ENCODE results near the gene CGNL1. TPM values are rescaled to one million over a fixed set of nuclear protein-coding genes. Genes with fewer than 3 reads are reported as not detected.

Gene CGNL1
- total and polyA plus RNA-seq, 11 donors, result 3.8 to 40.0 (median 23.4) TPM

DNA sequence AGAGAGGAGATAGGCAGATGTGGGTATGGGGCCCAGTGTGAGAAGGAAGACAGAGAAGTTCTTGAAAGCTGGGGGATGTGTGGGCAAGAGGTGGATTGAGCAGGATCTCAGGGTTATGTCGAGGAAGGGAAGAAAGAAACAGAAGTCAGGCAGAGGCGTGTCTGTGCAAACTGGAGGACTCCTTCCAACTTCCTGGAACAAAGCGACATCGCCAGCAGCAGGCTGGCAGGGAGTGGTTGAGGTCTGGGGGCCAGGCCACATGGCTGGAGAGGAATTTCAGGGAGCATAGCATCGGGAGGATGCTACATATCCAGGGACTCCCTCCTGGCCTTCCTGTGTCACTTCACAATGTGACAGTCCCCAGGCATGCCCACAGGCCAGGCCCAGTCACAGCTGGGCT is 172.5 kb downstream of the CGNL1 start:
- ATAC-seq (no peak), DNase-seq (no peak)
- intact Hi-C loops (cut with DNase I), result no loop called here
- 68 to 77% (median 74%) methylated on average over 5 of the region's 5 CpGs for WGBS, 4 donors
- Histone ChIP-seq H3K4me3 (no peak overlapping the region), H3K9me3 (no peaks in the 10 kb centered on the region), H3K4me1 (peaks cover 3 to 53% (median 45%) of the 10 kb centered on the region in 12 donors), H3K27me3 (no peaks in the 10 kb centered on the region), H3K27ac (peak overlapping the region in 10 of 12 donors; percentile 82 to 94 (median 89)), H3K36me3 (peaks cover 0 to 30% (median 14%) of the 10 kb centered on the region in 9 donors)
- TF ChIP-seq CTCF (IDR thresholded peaks at IDR 0.05) (no peak), POLR2A (IDR thresholded peaks at IDR 0.05) (no peak)

- ATAC-seq, result peak; percentile 56 to 68 (median 63)
- Histone ChIP-seq H3K4me1 (peaks cover 6 to 64% (median 56%) of the 10 kb centered on the region in 12 donors), H3K27me3 (no peaks in the 10 kb centered on the region), H3K36me3 (peaks cover 0 to 21% (median 10%) of the 10 kb centered on the region in 9 donors), H3K9me3 (no peaks in the 10 kb centered on the region), H3K27ac (peak overlapping the region; percentile 66 to 94 (median 88)), H3K4me3 (no peak overlapping the region)
- WGBS, 4 donors, result 34 to 65% (median 51%) methylated on average over 6 of the region's 6 CpGs
- peak in 4 of 5 donors; percentile 50 to 69 (median 58) for DNase-seq
- TF ChIP-seq CTCF (IDR thresholded peaks at IDR 0.05) (no peak), POLR2A (IDR thresholded peaks at IDR 0.05) (no peak)
- intact Hi-C loops (cut with DNase I), result loop anchor here in 4 of 10 donors (10.0 kb wide), 4 partner anchors 155 to 515 kb away; partner anchors contain the start of genes ALDH1A2 (in 3 of the 4) and POLR2M (in 1 of the 4)
Observed at GRCh38 chr15:57549935-57550334, 173.6 kb downstream of the CGNL1 start.

DNA sequence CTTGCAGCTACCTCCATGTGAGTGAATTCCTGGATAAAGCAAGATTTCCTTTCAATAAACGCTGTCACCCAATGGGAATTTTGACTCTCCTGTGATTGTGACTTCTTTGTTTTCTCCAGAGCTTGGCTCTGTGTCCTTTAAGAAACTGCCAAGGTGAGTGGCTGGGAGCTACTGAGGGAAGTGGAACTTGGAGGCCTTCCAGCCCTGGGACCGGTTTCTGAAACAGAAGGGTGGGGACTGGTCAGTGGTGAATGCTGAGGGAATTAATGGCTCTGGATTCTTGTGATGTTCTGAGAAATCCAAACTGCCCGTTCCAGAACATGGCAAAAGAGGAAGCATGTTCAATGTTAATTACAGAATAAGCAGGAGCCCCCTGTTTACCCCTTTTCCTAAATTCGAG is 174.3 kb downstream of the CGNL1 start:
- Histone ChIP-seq H3K36me3 (peaks cover 0 to 18% (median 5%) of the 10 kb centered on the region in 9 donors), H3K27ac (peak overlapping the region; percentile 79 to 94 (median 88)), H3K27me3 (no peaks in the 10 kb centered on the region), H3K9me3 (no peaks in the 10 kb centered on the region), H3K4me3 (no peak overlapping the region), H3K4me1 (peaks cover 8 to 71% (median 62%) of the 10 kb centered on the region in 12 donors)
- TF ChIP-seq POLR2A (IDR thresholded peaks at IDR 0.05) (no peak), CTCF (IDR thresholded peaks at IDR 0.05) (no peak)
- 41 to 48% (median 43%) methylated on average over 4 of the region's 4 CpGs for WGBS, 4 donors
- DNase-seq (peak; percentile 69 to 86 (median 83)), ATAC-seq (peak; percentile 12 to 73 (median 38))
- intact Hi-C loops (cut with DNase I), result loop anchor here in 4 of 10 donors (10.0 kb wide), 4 partner anchors 154 to 514 kb away; partner anchors contain the start of genes ALDH1A2 (in 3 of the 4) and POLR2M (in 1 of the 4)

GRCh38 chr15:57551715-57552677 is 175.7 kb downstream of the CGNL1 start:
- ATAC-seq (peak in 3 of 4 donors; percentile 14 to 56 (median 29)), DNase-seq (peak in 2 of 5 donors; percentile 56 to 65)
- Histone ChIP-seq H3K4me1 (peaks cover 8 to 72% (median 62%) of the 10 kb centered on the region in 12 donors), H3K27ac (peak overlapping the region; percentile 67 to 94 (median 88)), H3K36me3 (peaks cover 0 to 7% (median 0%) of the 10 kb centered on the region in 9 donors), H3K4me3 (no peak overlapping the region), H3K9me3 (no peaks in the 10 kb centered on the region), H3K27me3 (no peaks in the 10 kb centered on the region)
- TF ChIP-seq CTCF (IDR thresholded peaks at IDR 0.05), result no peak
- no peak for TF ChIP-seq POLR2A (IDR thresholded peaks at IDR 0.05)
- intact Hi-C loops (cut with DNase I), result loop anchor here in 4 of 10 donors (10.0 kb wide), 4 partner anchors 153 to 513 kb away; partner anchors contain the start of genes ALDH1A2 (in 3 of the 4) and POLR2M (in 1 of the 4)
- 35 to 43% (median 41%) methylated on average over 15 to 16 of the region's 16 CpGs for WGBS, 4 donors
